ENCODE measurements around the gene ELF1. TPM values are rescaled to one million over a fixed set of nuclear protein-coding genes. Genes with fewer than 3 reads are reported as not detected.
A peak's percentile ranks its signal among the peaks of the same experiment; 100 is the strongest.
"Not testable (repeated sequence)": the region's sequence is repeated elsewhere in the genome, so short reads cannot be mapped to it uniquely, and the experiment has no call there.

ELF1 gene
- total RNA-seq, 2 donors from 2014 or later = 61.8 to 86.1 TPM

DNA sequence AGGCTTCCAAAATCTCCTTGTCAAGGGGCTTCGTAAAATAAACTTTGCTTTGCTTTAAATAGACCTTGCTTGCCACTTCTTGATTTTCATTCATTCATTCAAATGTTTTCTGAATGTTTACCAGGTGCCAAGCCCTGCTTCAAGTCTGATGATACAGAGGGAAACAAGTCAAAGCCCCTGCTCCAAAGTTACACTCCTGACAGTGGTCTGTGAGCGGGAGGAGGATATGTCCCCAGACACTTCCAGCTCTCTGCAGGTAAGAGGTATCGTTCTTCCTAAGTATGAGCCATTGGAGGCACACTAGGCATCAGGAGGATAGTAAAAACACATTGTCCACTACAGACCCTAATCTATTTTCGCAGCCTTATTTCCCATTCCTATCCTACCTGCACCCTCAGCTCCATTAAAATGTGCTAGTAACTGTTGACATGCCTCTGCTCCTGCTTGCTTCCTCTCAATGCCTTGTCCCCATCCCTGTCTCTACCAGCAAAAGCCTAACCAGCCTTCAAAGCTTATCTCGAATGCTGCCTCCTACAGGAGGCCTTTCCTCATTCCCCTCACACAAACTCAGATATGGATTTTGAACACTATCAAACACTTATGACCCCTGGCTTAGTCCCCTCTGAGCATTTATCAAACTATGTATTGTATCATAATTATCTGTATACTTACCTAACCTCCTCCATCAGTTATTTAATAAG, 36.0 kb upstream of the ELF1 start:
- peaks cover 36 to 47% of the 10 kb centered on the region in 2 donors for H3K4me1 Mint-ChIP-seq (ENCODE audit: low read depth in 2 of 2)
- ATAC-seq = no peak

GRCh38 chr13:41054212-41054877, 35.2 kb upstream of the ELF1 start:
- Mint-ChIP-seq H3K4me3 (no peak overlapping the region), H3K9me3 (no peaks in the 10 kb centered on the region), H3K36me3 (no peaks in the 10 kb centered on the region), H3K4me1 (ENCODE audit: low read depth in 2 of 2) (peaks cover 34 to 45% of the 10 kb centered on the region in 2 donors), H3K27ac (no peak overlapping the region), H3K27me3 (no peaks in the 10 kb centered on the region)
- peak in 1 of 2 donors; percentile 58 for ATAC-seq
- DNase-seq (ENCODE audit: low spot score) = peak; percentile 62

More for the DNA sequence above, 36.0 kb upstream of the ELF1 start:
- H3K4me3 Mint-ChIP-seq = no peak overlapping the region
- H3K36me3 Mint-ChIP-seq = no peaks in the 10 kb centered on the region
- H3K27ac Mint-ChIP-seq = no peak overlapping the region
- no peaks in the 10 kb centered on the region for H3K9me3 Mint-ChIP-seq
- no peaks in the 10 kb centered on the region for H3K27me3 Mint-ChIP-seq
- no peak for DNase-seq (ENCODE audit: low spot score)

- Mint-ChIP-seq H3K9me3 (peaks cover 4% of the 10 kb centered on the region), H3K4me1 (ENCODE audit: low read depth in 2 of 2) (peaks cover 36 to 47% of the 10 kb centered on the region in 2 donors), H3K4me3 (peak overlapping the region; percentile 26), H3K27me3 (no peaks in the 10 kb centered on the region), H3K27ac (peak overlapping the region in 1 of 2 donors; percentile 50), H3K36me3 (peaks cover 6% of the 10 kb centered on the region)
- peak; percentile 60 to 70 for ATAC-seq
- no peak for DNase-seq (ENCODE audit: low spot score)
Observed at GRCh38 chr13:41053384-41053826, 34.3 kb upstream of the ELF1 start.

GRCh38 chr13:41052441-41052840, 33.3 kb upstream of the ELF1 start:
- no peak for ATAC-seq
- peaks cover 6% of the 10 kb centered on the region for H3K36me3 Mint-ChIP-seq

DNA sequence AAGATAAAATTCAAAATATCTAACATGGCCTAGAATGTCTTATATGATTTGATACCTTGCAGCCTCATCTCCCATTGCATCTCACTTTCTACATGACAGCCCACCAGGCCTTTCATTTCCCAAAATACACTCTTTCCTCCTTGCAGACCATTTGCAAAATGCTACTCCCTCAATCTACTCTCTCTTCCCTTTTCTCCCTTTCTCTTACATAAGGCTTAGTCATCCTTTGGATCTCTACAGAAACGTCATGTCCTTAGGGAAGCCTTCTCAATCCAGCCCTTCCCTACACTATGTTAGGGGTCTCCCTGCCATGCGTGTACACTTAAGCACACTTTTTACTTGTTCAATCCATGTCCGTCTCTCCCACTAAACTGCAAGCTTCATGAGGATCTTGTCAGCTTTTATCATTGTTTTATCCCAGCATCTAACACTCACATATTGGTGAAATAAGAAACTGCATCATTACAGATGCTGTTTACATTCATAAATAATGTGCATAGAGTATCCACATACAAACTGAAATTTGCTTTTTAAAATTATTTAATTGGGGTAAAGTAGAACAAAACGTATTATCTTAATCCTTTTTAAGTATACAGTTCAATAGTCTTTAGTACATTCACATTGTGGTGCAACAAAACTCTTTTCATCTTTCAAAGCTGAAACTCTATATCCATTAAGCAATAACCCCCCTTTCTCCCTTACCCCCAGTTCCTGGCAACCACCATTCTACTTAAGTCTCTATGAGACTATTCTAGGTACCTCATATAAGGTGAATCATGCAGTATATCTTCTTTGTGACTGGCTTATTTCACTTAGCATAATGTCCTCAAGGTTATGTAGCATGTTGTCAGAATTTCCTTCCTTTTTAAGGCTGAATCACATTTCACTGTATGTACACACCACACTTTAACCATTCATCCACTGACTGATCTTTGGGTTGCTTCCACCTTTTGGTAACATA, 30.6 kb upstream of the ELF1 start:
- Mint-ChIP-seq H3K4me1 (ENCODE audit: low read depth in 2 of 2) (peaks cover 25 to 26% of the 10 kb centered on the region in 2 donors), H3K27me3 (no peaks in the 10 kb centered on the region), H3K27ac (no peak overlapping the region), H3K36me3 (peaks cover 10% of the 10 kb centered on the region), H3K4me3 (no peak overlapping the region), H3K9me3 (peaks cover 4% of the 10 kb centered on the region)
- DNase-seq (ENCODE audit: low spot score) (no peak), ATAC-seq (peak in 1 of 2 donors; percentile 63)

More at GRCh38 chr13:41052441-41052840, 33.3 kb upstream of the ELF1 start:
- Mint-ChIP-seq H3K27ac (no peak overlapping the region), H3K4me1 (ENCODE audit: low read depth in 2 of 2) (peaks cover 32 to 43% of the 10 kb centered on the region in 2 donors), H3K27me3 (no peaks in the 10 kb centered on the region), H3K9me3 (peaks cover 4% of the 10 kb centered on the region), H3K4me3 (no peak overlapping the region)
- no peak for DNase-seq (ENCODE audit: low spot score)

GRCh38 chr13:41048640-41049039, 29.5 kb upstream of the ELF1 start:
- Mint-ChIP-seq H3K4me3 (no peak overlapping the region), H3K36me3 (peaks cover 10% of the 10 kb centered on the region), H3K4me1 (ENCODE audit: low read depth in 2 of 2) (peaks cover 15 to 20% of the 10 kb centered on the region in 2 donors), H3K27ac (no peak overlapping the region), H3K9me3 (peaks cover 4% of the 10 kb centered on the region), H3K27me3 (no peaks in the 10 kb centered on the region)
- DNase-seq (ENCODE audit: low spot score) (no peak), ATAC-seq (no peak)

- H3K27me3 Mint-ChIP-seq; H3K9me3 Mint-ChIP-seq; H3K27ac Mint-ChIP-seq; DNase-seq (ENCODE audit: low spot score); H3K4me3 Mint-ChIP-seq; H3K36me3 Mint-ChIP-seq; ATAC-seq: not testable (repeated sequence)
- H3K4me1 Mint-ChIP-seq (ENCODE audit: low read depth in 2 of 2) = peaks cover 6 to 10% of the 10 kb centered on the region in 2 donors
Observed at GRCh38 chr13:41042419-41042818, 23.3 kb upstream of the ELF1 start.

DNA sequence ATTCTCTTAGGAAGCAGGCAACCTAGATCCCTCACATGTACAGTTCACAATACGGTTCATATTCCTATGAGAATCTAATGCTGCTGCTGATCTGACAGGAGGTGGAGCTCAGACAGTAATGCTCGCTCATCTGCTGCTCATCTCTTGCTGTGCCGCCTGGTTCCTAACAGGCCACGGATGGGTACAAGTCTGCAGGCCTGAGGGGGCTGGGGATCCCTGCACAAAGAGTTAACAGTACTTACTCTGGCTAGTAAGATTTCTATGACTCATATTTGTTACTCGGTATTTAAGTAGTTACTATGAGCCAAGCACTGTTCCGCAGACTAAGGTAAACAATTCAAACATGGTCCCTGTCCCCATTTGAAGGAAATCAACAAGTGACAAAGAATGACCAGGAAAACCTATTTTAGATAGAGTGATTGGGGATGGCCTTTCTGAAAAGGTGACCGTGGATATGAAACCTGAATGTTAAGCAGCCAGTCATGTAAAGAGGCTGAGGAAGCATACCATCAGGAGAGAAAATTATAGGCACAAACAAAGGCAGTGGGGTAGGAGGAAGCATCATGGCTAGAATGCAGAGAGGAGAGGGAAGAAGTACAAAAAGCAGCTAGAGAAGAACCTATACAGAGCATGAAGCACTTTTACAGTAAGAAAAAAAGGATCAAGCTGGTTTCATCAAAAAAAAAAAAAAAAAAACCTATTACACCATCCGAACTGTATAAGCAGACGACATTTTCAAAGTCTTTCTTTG, 21.6 kb upstream of the ELF1 start:
- Mint-ChIP-seq H3K9me3 (no peaks in the 10 kb centered on the region), H3K4me3 (no peak overlapping the region), H3K4me1 (ENCODE audit: low read depth in 2 of 2) (peaks cover 6 to 10% of the 10 kb centered on the region in 2 donors), H3K36me3 (peaks cover 4% of the 10 kb centered on the region), H3K27ac (no peak overlapping the region), H3K27me3 (no peaks in the 10 kb centered on the region)
- ATAC-seq = no peak
- DNase-seq (ENCODE audit: low spot score) = no peak

GRCh38 chr13:41039746-41040145, 20.6 kb upstream of the ELF1 start:
- Mint-ChIP-seq H3K9me3 (no peaks in the 10 kb centered on the region), H3K36me3 (no peaks in the 10 kb centered on the region), H3K27ac (no peak overlapping the region), H3K4me1 (ENCODE audit: low read depth in 2 of 2) (peaks cover 7 to 11% of the 10 kb centered on the region in 2 donors), H3K27me3 (no peaks in the 10 kb centered on the region), H3K4me3 (no peak overlapping the region)
- ATAC-seq = no peak
- DNase-seq (ENCODE audit: low spot score) = no peak

DNA sequence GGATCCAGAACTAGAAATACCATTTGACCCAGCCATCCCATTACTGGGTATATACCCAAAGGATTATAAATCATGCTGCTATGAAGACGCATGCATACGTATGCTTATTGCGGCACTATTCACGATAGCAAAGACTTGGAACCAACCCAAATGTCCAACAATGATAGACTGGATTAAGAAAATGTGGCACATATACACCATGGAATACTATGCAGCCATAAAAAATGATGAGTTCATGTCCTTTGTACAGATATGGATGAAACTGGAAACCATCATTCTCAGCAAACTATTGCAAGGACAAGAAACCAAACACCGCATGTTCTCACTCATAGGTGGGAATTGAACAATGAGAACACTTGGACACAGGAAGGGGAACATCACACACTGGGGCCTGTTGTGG, 17.4 kb upstream of the ELF1 start:
- ATAC-seq, H3K4me3 Mint-ChIP-seq, H3K27me3 Mint-ChIP-seq: not testable (repeated sequence)

DNA sequence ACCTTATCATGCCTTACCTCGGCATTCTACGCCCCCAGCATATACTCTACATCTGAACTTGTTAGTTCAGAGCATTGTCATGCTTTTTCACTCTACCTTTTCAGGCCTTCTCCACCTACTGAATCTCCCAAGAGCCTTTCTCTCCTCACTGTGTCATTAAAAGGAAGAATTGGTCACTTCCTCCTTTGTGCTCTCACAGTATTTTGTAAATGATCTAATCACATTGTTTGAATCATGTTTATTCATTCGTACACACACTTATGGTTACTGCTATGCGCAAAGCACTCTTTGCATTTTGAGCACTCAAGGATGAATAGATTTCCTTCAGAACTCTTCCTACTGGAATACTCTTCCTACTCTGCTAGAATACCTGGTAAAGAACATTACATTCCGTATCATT, 15.8 kb upstream of the ELF1 start:
- ATAC-seq = no peak
- Mint-ChIP-seq H3K9me3 (no peaks in the 10 kb centered on the region), H3K4me3 (no peak overlapping the region), H3K4me1 (ENCODE audit: low read depth in 2 of 2) (peaks cover 9 to 11% of the 10 kb centered on the region in 2 donors), H3K27ac (no peak overlapping the region), H3K36me3 (no peaks in the 10 kb centered on the region), H3K27me3 (no peaks in the 10 kb centered on the region)
- no peak for DNase-seq (ENCODE audit: low spot score)

More for the DNA sequence above, 17.4 kb upstream of the ELF1 start:
- not testable (repeated sequence) for H3K36me3 Mint-ChIP-seq; H3K9me3 Mint-ChIP-seq; DNase-seq (ENCODE audit: low spot score); H3K27ac Mint-ChIP-seq
- peaks cover 10 to 13% of the 10 kb centered on the region in 2 donors for H3K4me1 Mint-ChIP-seq (ENCODE audit: low read depth in 2 of 2)

DNA sequence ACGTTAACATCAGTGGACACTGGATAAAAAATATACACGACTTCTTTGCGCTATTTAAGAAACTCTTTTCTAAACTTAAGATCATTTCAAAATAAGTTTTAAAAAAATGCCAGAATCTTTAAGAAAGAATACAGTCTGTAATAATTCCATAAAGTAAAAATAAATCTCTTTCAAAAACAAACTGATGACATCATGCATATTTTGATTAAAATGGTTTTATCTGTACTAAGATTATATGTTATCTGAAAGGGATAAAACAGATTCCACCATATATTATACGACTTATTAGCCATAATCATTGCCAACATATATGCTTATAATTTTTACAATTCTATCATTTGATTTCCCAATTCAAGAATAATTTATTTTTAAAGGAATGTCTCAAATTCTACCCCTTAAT, 15.3 kb upstream of the ELF1 start:
- DNase-seq (ENCODE audit: low spot score) (no peak), ATAC-seq (no peak)
- Mint-ChIP-seq H3K4me1 (ENCODE audit: low read depth in 2 of 2) (peaks cover 9 to 13% of the 10 kb centered on the region in 2 donors), H3K9me3 (no peaks in the 10 kb centered on the region), H3K27ac (no peak overlapping the region), H3K27me3 (no peaks in the 10 kb centered on the region), H3K36me3 (no peaks in the 10 kb centered on the region), H3K4me3 (no peak overlapping the region)
